Mucosa of descending colon (tissue), 3 donors: ENCODE results near the gene PLA2G4C. TPM values are rescaled to one million over a fixed set of nuclear protein-coding genes. Genes with fewer than 3 reads are reported as not detected.
A peak's percentile ranks its signal among the peaks of the same experiment; 100 is the strongest.

Experiments used
- ATAC-seq: fragments of 200-7000 bp; cut with Tn5 transposase; one replicate; pipeline ENCODE4 v1.9.1; 2020; ENCODE audit warnings: mild to moderate bottlenecking, moderate library complexity
- DNase-seq, 3 donors: peaks; one replicate each; pipeline ENCODE4 v3.0.0-alpha.2; 2020
- H3K36me3 ChIP-seq: fragments of 200-600 bp; one replicate; pipeline ENCODE4 v1.8.0; 2021; ENCODE audit warnings: low read depth, mild to moderate bottlenecking
- H3K4me1 ChIP-seq: fragments of 200-600 bp; one replicate; pipeline ENCODE4 v1.8.0; 2021; ENCODE audit warnings: low read depth, mild to moderate bottlenecking
- H3K4me3 ChIP-seq: fragments of 200-600 bp; one replicate; pipeline ENCODE4 v1.8.0; 2021; ENCODE audit warnings: mild to moderate bottlenecking
- H3K9me3 ChIP-seq: fragments of 200-600 bp; one replicate; pipeline ENCODE4 v1.8.0; 2021; ENCODE audit warnings: mild to moderate bottlenecking
- CTCF ChIP-seq: fragments of 200-600 bp; IDR thresholded peaks from one replicate; pipeline ENCODE4 v1.8.0; 2022; ENCODE audit warnings: antibody characterized with exemption, mild to moderate bottlenecking
- intact Hi-C, 2 donors: fragments of 100-400 bp; cut with DNase I in 1 of 2; cut with micrococcal nuclease in 1 of 2; formaldehyde crosslinking; loops; one replicate each; pipeline versions ENCODE4 v1.11.0 to v1.11.1; 2022; cut with DNase I, micrococcal nuclease
- long read RNA-seq, 2 donors: library from polyadenylated mRNA; unstranded; transcript quantifications; one replicate each; pipeline ENCODE4 v2.0.0, GENCODE V29; 2019 to 2021
- total RNA-seq, 3 donors: library from RNA; stranded (reverse); fragmentation: NEBNext Ultra II Directional in 2 of 3; extraction: Animal tissue kit (Norgen Biotek cat#: 25700) in 2 of 3; gene quantifications; one replicate each; pipeline versions ENCODE4 v1.2.1 to v1.2.4, GENCODE V29; 2021 to 2023
- donor health status: DM: no; HTN: no; CAD: no; lungs with moderate emphysema.
- donor health status: DM: no; HTN: no; CAD: no.
- donor health status: DM: no; HTN: yes; CAD: no.

PLA2G4C gene
- total RNA-seq, result 10 to 100 TPM in 1 of 3 donors, 1 to 10 TPM in 2; 5.0 to 13.1 (median 7.8) TPM
- long read RNA-seq, donor 1, partial matches to known transcripts, result 3 of 9 reads
- long read RNA-seq, donor 1, other reads (novel, unspliced or antisense), result 4 of 9 reads
- long read RNA-seq, donor 2, partial matches to known transcripts, result 1 of 2 reads
- long read RNA-seq, donor 2, other reads (novel, unspliced or antisense), result 1 of 2 reads

- intact Hi-C loops, result no loop called here
- no peak within 1 kb of the TSS for H3K4me3 ChIP-seq
- no peak for TF ChIP-seq CTCF
- ATAC-seq, result peak; percentile 81
- peak; percentile 86 to 88 (median 87) for DNase-seq
- H3K36me3 ChIP-seq, result no peaks in the 10 kb centered on the region
- no peaks in the 10 kb centered on the region for H3K9me3 ChIP-seq
- peaks cover 12% of the 10 kb centered on the region for H3K4me1 ChIP-seq
These were observed at the start of gene PLA2G4C for GRCh38 chr19:48110350-48110966. Gene PLA2G4C (minus strand): TSS chr19:48110817. CDS start chr19:48106529, 4,288 bp downstream.

GRCh38 chr19:48158210-48158790 lies 47.7 kb upstream of the PLA2G4C start:
- peak in 1 of 3 donors; percentile 9 for DNase-seq
- no peak for TF ChIP-seq CTCF
- no peak for ATAC-seq
- intact Hi-C loops, result no loop called here
- H3K4me3 ChIP-seq, result no peak overlapping the region
- H3K36me3 ChIP-seq, result no peaks in the 10 kb centered on the region
- H3K9me3 ChIP-seq, result no peaks in the 10 kb centered on the region
- H3K4me1 ChIP-seq, result no peaks in the 10 kb centered on the region

- Histone ChIP-seq H3K4me1 (no peaks in the 10 kb centered on the region), H3K9me3 (no peaks in the 10 kb centered on the region), H3K36me3 (no peaks in the 10 kb centered on the region), H3K4me3 (no peak overlapping the region)
- TF ChIP-seq CTCF, result no peak
- intact Hi-C loops, result no loop called here
- ATAC-seq (no peak), DNase-seq (no peak)
These were observed 43.4 kb upstream of the PLA2G4C start for GRCh38 chr19:48154003-48154402.

GRCh38 chr19:48152551-48152950 lies 41.9 kb upstream of the PLA2G4C start:
- H3K4me3 ChIP-seq, result no peak overlapping the region
- peak in 2 of 3 donors; percentile 65 to 80 for DNase-seq
- TF ChIP-seq CTCF, result peak; percentile 53
- intact Hi-C loops, result loop anchor here in 1 of 2 donors (2.0 kb wide), 1 partner anchor 46 kb away; no protein-coding TSS in a partner anchor
- no peaks in the 10 kb centered on the region for H3K9me3 ChIP-seq
- no peaks in the 10 kb centered on the region for H3K4me1 ChIP-seq
- ATAC-seq, result peak; percentile 72
- no peaks in the 10 kb centered on the region for H3K36me3 ChIP-seq

GRCh38 chr19:48149430-48149829 lies 38.8 kb upstream of the PLA2G4C start:
- no peaks in the 10 kb centered on the region for H3K36me3 ChIP-seq
- no peak for TF ChIP-seq CTCF
- intact Hi-C loops, result loop anchor here in 1 of 2 donors (5.0 kb wide), 1 partner anchor 42 kb away; no protein-coding TSS in a partner anchor
- H3K4me1 ChIP-seq, result no peaks in the 10 kb centered on the region
- H3K9me3 ChIP-seq, result no peaks in the 10 kb centered on the region
- DNase-seq, result no peak
- ATAC-seq, result no peak
- no peak overlapping the region for H3K4me3 ChIP-seq
